Right cardiac atrium (tissue), 5 donors: ENCODE data around the gene OLFM1. TPM values are rescaled to one million over a fixed set of nuclear protein-coding genes. Genes with fewer than 3 reads are reported as not detected.

Source experiments
- ATAC-seq, 2 donors: fragments of 200-7000 bp; cut with Tn5 transposase; one replicate each; pipeline versions ENCODE4 v1.8.0 to v1.9.1; 2020; ENCODE audit warnings: moderate library complexity in 2 of 2, mild to moderate bottlenecking in 1 of 2
- DNase-seq, 3 donors: peaks; one replicate each; pipeline ENCODE4 v3.0.0-alpha.2; 2020
- H3K27ac ChIP-seq: one replicate; pipeline ENCODE4 v1.5.1; 2013; ENCODE audit warnings: mild to moderate bottlenecking, low read length, control low read depth, moderate library complexity
- H3K27me3 ChIP-seq: one replicate; pipeline ENCODE4 v1.6.1; 2013; ENCODE audit not compliant: control insufficient read depth, insufficient read depth
- H3K4me1 ChIP-seq: one replicate; pipeline ENCODE4 v1.6.1; 2013; ENCODE audit warnings: low read length; ENCODE audit not compliant: control insufficient read depth, insufficient read depth
- H3K4me3 ChIP-seq: one replicate; pipeline ENCODE4 v1.5.1; 2013; ENCODE audit warnings: low read length, control low read depth
- H3K9me3 ChIP-seq: one replicate; pipeline ENCODE4 v1.6.1; 2013; ENCODE audit warnings: low read length; ENCODE audit not compliant: control insufficient read depth
- WGBS: extraction: QIAGEN DNeasy Blood & Tissue Kit; methylation state at CpG from one replicate; pipeline ENCODE4 v1.1.7; 2013; 5-methylcytosine and 5-hydroxymethylcytosine counted together
- intact Hi-C, 4 donors: fragments of 100-400 bp; cut with DNase I; formaldehyde crosslinking; loops; one replicate each; pipeline versions ENCODE4 v1.11.0 to v1.14.0; 2022 to 2023
- polyA plus RNA-seq: library from polyadenylated mRNA; stranded (reverse); fragments of 200-250 nt; gene quantifications from one replicate; pipeline ENCODE4 v1.2.3, GENCODE V29; 2013
- total RNA-seq, 4 donors: library from RNA; stranded (reverse); fragmentation: NEBNext Ultra II Directional; extraction: Animal tissue kit (Norgen Biotek cat#: 25700); gene quantifications; one replicate each; pipeline ENCODE4 v1.2.1, GENCODE V29; 2021
- donor health status: healthy with polysubstance abuse.
- donor health status: DM: no; HTN: yes; CAD: no.
- donor health status: DM: no; HTN: no; CAD: no.
- donor health status: DM: no; HTN: yes; CAD: no; lungs with severe emphysema.
- donor health status: DM: yes; HTN: yes; CAD: no.

Gene OLFM1
- total and polyA plus RNA-seq, 5 donors, result 8.8 to 19.1 (median 10.0) TPM

- Histone ChIP-seq H3K27me3 (no peaks in the 10 kb centered on the region), H3K27ac (no peak overlapping the region), H3K4me3 (no peak overlapping the region), H3K4me1 (no peaks in the 10 kb centered on the region), H3K9me3 (no peaks in the 10 kb centered on the region)
- intact Hi-C loops, result no loop called here
- 84% methylated on average over 12 of the region's 12 CpGs for WGBS
- DNase-seq (peak in 2 of 3 donors; percentile 22 to 36), ATAC-seq (no peak)
Measured at GRCh38 chr9:135102331-135102730, 14.9 kb downstream of the OLFM1 start.

- Histone ChIP-seq H3K9me3 (no peaks in the 10 kb centered on the region), H3K4me3 (no peak overlapping the region), H3K27me3 (no peaks in the 10 kb centered on the region), H3K27ac (no peak overlapping the region), H3K4me1 (no peaks in the 10 kb centered on the region)
- WGBS, result 53% methylated on average over 9 of the region's 9 CpGs
- ATAC-seq, result peak; percentile 62 to 73
- intact Hi-C loops, result no loop called here
- peak in 2 of 3 donors; percentile 38 to 45 for DNase-seq
Measured at GRCh38 chr9:135103001-135103446, 15.6 kb downstream of the OLFM1 start.

- H3K9me3 ChIP-seq, result no peaks in the 10 kb centered on the region
- no peak for ATAC-seq
- no peak overlapping the region for H3K27ac ChIP-seq
- H3K4me3 ChIP-seq, result no peak overlapping the region
- no peaks in the 10 kb centered on the region for H3K4me1 ChIP-seq
- WGBS, result 68% methylated on average over 28 of the region's 28 CpGs
- no peaks in the 10 kb centered on the region for H3K27me3 ChIP-seq
- DNase-seq, result peak in 1 of 3 donors; percentile 25
- intact Hi-C loops, result no loop called here
Measured at GRCh38 chr9:135103931-135104639, 16.6 kb downstream of the OLFM1 start.

GRCh38 chr9:135104761-135105160, 17.3 kb downstream of the OLFM1 start:
- H3K9me3 ChIP-seq, result no peaks in the 10 kb centered on the region
- H3K27ac ChIP-seq, result no peak overlapping the region
- ATAC-seq (no peak), DNase-seq (no peak)
- no peaks in the 10 kb centered on the region for H3K27me3 ChIP-seq
- no peaks in the 10 kb centered on the region for H3K4me1 ChIP-seq
- intact Hi-C loops, result no loop called here
- H3K4me3 ChIP-seq, result no peak overlapping the region
- WGBS, result 74% methylated on average over 12 of the region's 12 CpGs

GRCh38 chr9:135105211-135105745, 17.8 kb downstream of the OLFM1 start:
- 70% methylated on average over 31 of the region's 31 CpGs for WGBS
- Histone ChIP-seq H3K4me1 (no peaks in the 10 kb centered on the region), H3K9me3 (no peaks in the 10 kb centered on the region), H3K27me3 (no peaks in the 10 kb centered on the region), H3K27ac (no peak overlapping the region), H3K4me3 (no peak overlapping the region)
- DNase-seq (peak in 1 of 3 donors; percentile 25), ATAC-seq (no peak)
- intact Hi-C loops, result no loop called here

- no peaks in the 10 kb centered on the region for H3K9me3 ChIP-seq
- H3K4me1 ChIP-seq, result no peaks in the 10 kb centered on the region
- no peaks in the 10 kb centered on the region for H3K27me3 ChIP-seq
- H3K27ac ChIP-seq, result no peak overlapping the region
- no peak overlapping the region for H3K4me3 ChIP-seq
- ATAC-seq (peak in 1 of 2 donors; percentile 15), DNase-seq (no peak)
- whole genome bisulfite sequencing, result 44% methylated on average over 21 of the region's 21 CpGs
- intact Hi-C loops, result no loop called here
Measured at GRCh38 chr9:135105938-135106491, 18.5 kb downstream of the OLFM1 start.

- Histone ChIP-seq H3K9me3 (no peaks in the 10 kb centered on the region), H3K4me1 (no peaks in the 10 kb centered on the region), H3K27ac (no peak overlapping the region), H3K27me3 (no peaks in the 10 kb centered on the region), H3K4me3 (no peak overlapping the region)
- intact Hi-C loops, result no loop called here
- no peak for DNase-seq
- 82% methylated on average over 29 of the region's 29 CpGs for WGBS
- no peak for ATAC-seq
Measured at GRCh38 chr9:135106551-135107270, 19.2 kb downstream of the OLFM1 start.

GRCh38 chr9:135107581-135108235, 20.2 kb downstream of the OLFM1 start:
- ATAC-seq (no peak), DNase-seq (peak in 1 of 3 donors; percentile 13)
- 53% methylated on average over 10 of the region's 10 CpGs for WGBS
- Histone ChIP-seq H3K4me1 (no peaks in the 10 kb centered on the region), H3K4me3 (no peak overlapping the region), H3K9me3 (no peaks in the 10 kb centered on the region), H3K27me3 (no peaks in the 10 kb centered on the region), H3K27ac (no peak overlapping the region)
- intact Hi-C loops, result no loop called here

- Histone ChIP-seq H3K9me3 (no peaks in the 10 kb centered on the region), H3K4me3 (no peak overlapping the region), H3K4me1 (no peaks in the 10 kb centered on the region), H3K27me3 (no peaks in the 10 kb centered on the region), H3K27ac (no peak overlapping the region)
- intact Hi-C loops, result no loop called here
- 66% methylated on average over 15 of the region's 15 CpGs for WGBS
- peak in 2 of 3 donors; percentile 2 to 18 for DNase-seq
- ATAC-seq, result no peak
Measured at GRCh38 chr9:135108831-135109510, 21.5 kb downstream of the OLFM1 start.

- no peak overlapping the region for H3K27ac ChIP-seq
- intact Hi-C loops, result no loop called here
- DNase-seq, result peak in 2 of 3 donors; percentile 18 to 21
- ATAC-seq, result no peak
- H3K4me3 ChIP-seq, result no peak overlapping the region
- 74% methylated on average over 8 of the region's 8 CpGs for WGBS
- no peaks in the 10 kb centered on the region for H3K9me3 ChIP-seq
- H3K4me1 ChIP-seq, result no peaks in the 10 kb centered on the region
- H3K27me3 ChIP-seq, result no peaks in the 10 kb centered on the region
Measured at GRCh38 chr9:135109650-135110049, 22.2 kb downstream of the OLFM1 start.
